Stimulated activated CD8-positive, alpha-beta memory T cell treated with anti-CD3 and anti-CD28 coated beads, Interleukin-15, amount 100 ng/mL, for 24 hours (primary cell): ENCODE results near the gene RPP14.

Experiments
- DNase-seq: peaks from one replicate; pipeline ENCODE4 v3.0.0-alpha.2; 2020; ENCODE audit warnings: low read depth

RPP14 gene

GRCh38 chr3:58356054-58356453 is 50.0 kb downstream of the RPP14 start:
- DNase-seq, result no peak

- DNase-seq, result no peak
Measured at GRCh38 chr3:58357402-58357801, 51.4 kb downstream of the RPP14 start.

- DNase-seq, result no peak
Measured at GRCh38 chr3:58358092-58358491, 52.0 kb downstream of the RPP14 start.

GRCh38 chr3:58358808-58359207 is 52.8 kb downstream of the RPP14 start:
- no peak for DNase-seq

- DNase-seq, result no peak
Measured at GRCh38 chr3:58359621-58360020, 53.6 kb downstream of the RPP14 start.

GRCh38 chr3:58361866-58362265 is 55.8 kb downstream of the RPP14 start:
- DNase-seq, result no peak

- DNase-seq, result no peak
Measured at GRCh38 chr3:58366699-58367098, 60.7 kb downstream of the RPP14 start.

GRCh38 chr3:58369038-58369437 is 63.0 kb downstream of the RPP14 start:
- no peak for DNase-seq
